Lung (tissue), 12 donors: ENCODE results near the gene TGM2. TPM values are rescaled to one million over a fixed set of nuclear protein-coding genes. Genes with fewer than 3 reads are reported as not detected.

ENCODE experiments used
- ATAC-seq: fragments of 200-7000 bp; cut with Tn5 transposase; one replicate; pipeline ENCODE4 v1.9.1; 2020; ENCODE audit warnings: moderate number of reproducible peaks; ENCODE audit not compliant: insufficient read depth, low FRiP score
- DNase-seq, 3 donors: peaks; one replicate each; pipeline ENCODE4 v3.0.0-alpha.2; 2013 to 2017
- H3K27ac ChIP-seq, 2 donors: one replicate each; pipeline ENCODE4 v1.5.1; 2013; ENCODE audit warnings: mild to moderate bottlenecking in 2 of 2, moderate library complexity in 2 of 2, control low read depth in 1 of 2, inconsistent platforms in 1 of 2, low read depth in 1 of 2, low read length in 1 of 2
- H3K27me3 ChIP-seq, 3 donors: one replicate each; pipeline ENCODE4 v1.5.1; 2013; ENCODE audit warnings: low read length in 2 of 3; ENCODE audit not compliant: control insufficient read depth in 3 of 3, insufficient read depth in 3 of 3
- H3K36me3 ChIP-seq, 4 donors: one replicate each; pipeline ENCODE4 v1.5.1; 2013; ENCODE audit warnings: low read length in 4 of 4, mild to moderate bottlenecking in 1 of 4, moderate library complexity in 1 of 4; ENCODE audit not compliant: control insufficient read depth in 4 of 4, insufficient read depth in 4 of 4
- H3K4me1 ChIP-seq, 5 donors: one replicate each; pipeline ENCODE4 v1.5.1; 2013; ENCODE audit warnings: low read length in 5 of 5, mild to moderate bottlenecking in 2 of 5, moderate library complexity in 1 of 5; ENCODE audit not compliant: control insufficient read depth in 5 of 5, insufficient read depth in 5 of 5
- H3K4me3 ChIP-seq: one replicate; pipeline ENCODE4 v1.5.1; 2013; ENCODE audit warnings: mild to moderate bottlenecking, control low read depth, moderate library complexity
- H3K9ac ChIP-seq, 2 donors: one replicate each; pipeline ENCODE4 v1.5.1; 2013; ENCODE audit warnings: low read length in 2 of 2, control low read depth in 1 of 2; ENCODE audit not compliant: insufficient read depth in 1 of 2
- H3K9me3 ChIP-seq, 4 donors: one replicate each; pipeline ENCODE4 v1.5.1; 2013; ENCODE audit warnings: low read length in 3 of 4, mild to moderate bottlenecking in 1 of 4, moderate library complexity in 1 of 4; ENCODE audit not compliant: control insufficient read depth in 4 of 4, insufficient read depth in 3 of 4
- WGBS, 2 donors: extraction: QIAGEN DNeasy Blood & Tissue Kit; methylation state at CpG; one replicate each; pipeline ENCODE4 v1.1.7; 2013; 5-methylcytosine and 5-hydroxymethylcytosine counted together
- polyA plus RNA-seq, 2 donors: library from polyadenylated mRNA; stranded (reverse); fragments of 200-250 nt; gene quantifications; one replicate each; pipeline ENCODE4 v1.2.1, GENCODE V29; 2013
- total RNA-seq, 2 donors: library from RNA; depleted of rRNA in 1 of 2; stranded (reverse); fragments of >200 nt in 1 of 2; gene quantifications; one replicate each; pipeline ENCODE4 v1.2.1, GENCODE V29; 2014 to 2021
- TF ChIP-seq, protein P1 (sequence below): IDR thresholded peaks from 2 replicates; pipeline ENCODE4 v1.5.1; 2012; ENCODE audit warnings: mild to moderate bottlenecking; ENCODE audit errors: control extremely low read depth, extremely low read depth
- donor health status: control.
- donor health status: control.
- donor health status: Bipolar disorder and iron deficiency.
- donor health status: healthy.
- donor health status: DM: yes; HTN: yes; CAD: no.

TGM2 gene
- total and polyA plus RNA-seq, 4 donors, result 85.0 to 476 (median 325) TPM

GRCh38 chr20:38159566-38159956, 5.5 kb downstream of the TGM2 start:
- H3K9ac ChIP-seq, result peak overlapping the region in 1 of 2 donors; percentile 8
- ATAC-seq (no peak), DNase-seq (no peak)
- H3K27me3 ChIP-seq, result no peaks in the 10 kb centered on the region
- 81 to 83% methylated on average over 5 of the region's 5 CpGs for whole genome bisulfite sequencing, 2 donors
- H3K4me3 ChIP-seq, result no peak overlapping the region
- H3K9me3 ChIP-seq, result no peaks in the 10 kb centered on the region
- peaks cover 9 to 49% (median 18%) of the 10 kb centered on the region in 5 donors for H3K4me1 ChIP-seq
- TF ChIP-seq, protein P1, sequence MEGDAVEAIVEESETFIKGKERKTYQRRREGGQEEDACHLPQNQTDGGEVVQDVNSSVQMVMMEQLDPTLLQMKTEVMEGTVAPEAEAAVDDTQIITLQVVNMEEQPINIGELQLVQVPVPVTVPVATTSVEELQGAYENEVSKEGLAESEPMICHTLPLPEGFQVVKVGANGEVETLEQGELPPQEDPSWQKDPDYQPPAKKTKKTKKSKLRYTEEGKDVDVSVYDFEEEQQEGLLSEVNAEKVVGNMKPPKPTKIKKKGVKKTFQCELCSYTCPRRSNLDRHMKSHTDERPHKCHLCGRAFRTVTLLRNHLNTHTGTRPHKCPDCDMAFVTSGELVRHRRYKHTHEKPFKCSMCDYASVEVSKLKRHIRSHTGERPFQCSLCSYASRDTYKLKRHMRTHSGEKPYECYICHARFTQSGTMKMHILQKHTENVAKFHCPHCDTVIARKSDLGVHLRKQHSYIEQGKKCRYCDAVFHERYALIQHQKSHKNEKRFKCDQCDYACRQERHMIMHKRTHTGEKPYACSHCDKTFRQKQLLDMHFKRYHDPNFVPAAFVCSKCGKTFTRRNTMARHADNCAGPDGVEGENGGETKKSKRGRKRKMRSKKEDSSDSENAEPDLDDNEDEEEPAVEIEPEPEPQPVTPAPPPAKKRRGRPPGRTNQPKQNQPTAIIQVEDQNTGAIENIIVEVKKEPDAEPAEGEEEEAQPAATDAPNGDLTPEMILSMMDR, result no peak
- H3K27ac ChIP-seq, result peak overlapping the region; percentile 41 to 89
- H3K36me3 ChIP-seq, result peaks cover 0 to 20% (median 9%) of the 10 kb centered on the region in 4 donors

DNA sequence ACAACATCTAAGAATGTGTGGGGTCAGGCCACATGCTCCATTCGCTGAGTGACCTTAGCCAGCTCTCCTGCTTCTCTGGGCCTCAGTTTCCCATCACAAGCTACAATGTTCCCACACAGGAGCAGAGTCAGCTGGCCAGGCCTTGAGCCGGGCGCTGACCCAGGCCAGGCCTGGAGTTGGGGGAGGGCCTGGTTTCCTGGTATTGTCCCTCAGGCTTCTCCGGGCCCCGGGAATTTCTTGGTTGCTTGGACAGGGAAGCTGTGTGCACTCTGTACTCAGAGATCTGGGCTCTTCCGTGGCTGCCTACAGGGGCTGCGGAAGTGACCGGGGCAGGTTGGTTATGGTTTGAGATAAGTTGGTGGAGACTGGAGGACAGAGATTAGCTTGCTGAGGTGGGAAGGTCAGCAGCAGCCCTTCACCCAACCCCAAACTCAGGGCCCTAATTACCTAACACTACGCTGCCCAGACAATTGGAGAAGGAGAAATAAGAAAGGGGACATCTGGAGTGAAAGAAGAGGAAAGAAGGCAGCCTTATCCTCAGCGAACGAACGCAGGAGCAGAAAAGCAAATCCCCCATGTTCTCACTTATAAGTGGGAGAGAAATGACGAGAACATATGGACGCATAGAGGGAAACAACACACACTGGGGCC, 6.2 kb downstream of the TGM2 start:
- 52 to 74% methylated on average over 14 of the region's 14 CpGs for WGBS, 2 donors
- Histone ChIP-seq H3K9me3 (no peaks in the 10 kb centered on the region), H3K4me1 (peaks cover 9 to 41% (median 22%) of the 10 kb centered on the region in 5 donors), H3K4me3 (no peak overlapping the region), H3K9ac (peak overlapping the region in 1 of 2 donors; percentile 8), H3K27ac (peak overlapping the region; percentile 76 to 89), H3K27me3 (no peaks in the 10 kb centered on the region), H3K36me3 (peaks cover 0 to 20% (median 9%) of the 10 kb centered on the region in 4 donors)
- ATAC-seq (no peak), DNase-seq (peak; percentile 55 to 69 (median 63))
- TF ChIP-seq, protein P1, result no peak

DNA sequence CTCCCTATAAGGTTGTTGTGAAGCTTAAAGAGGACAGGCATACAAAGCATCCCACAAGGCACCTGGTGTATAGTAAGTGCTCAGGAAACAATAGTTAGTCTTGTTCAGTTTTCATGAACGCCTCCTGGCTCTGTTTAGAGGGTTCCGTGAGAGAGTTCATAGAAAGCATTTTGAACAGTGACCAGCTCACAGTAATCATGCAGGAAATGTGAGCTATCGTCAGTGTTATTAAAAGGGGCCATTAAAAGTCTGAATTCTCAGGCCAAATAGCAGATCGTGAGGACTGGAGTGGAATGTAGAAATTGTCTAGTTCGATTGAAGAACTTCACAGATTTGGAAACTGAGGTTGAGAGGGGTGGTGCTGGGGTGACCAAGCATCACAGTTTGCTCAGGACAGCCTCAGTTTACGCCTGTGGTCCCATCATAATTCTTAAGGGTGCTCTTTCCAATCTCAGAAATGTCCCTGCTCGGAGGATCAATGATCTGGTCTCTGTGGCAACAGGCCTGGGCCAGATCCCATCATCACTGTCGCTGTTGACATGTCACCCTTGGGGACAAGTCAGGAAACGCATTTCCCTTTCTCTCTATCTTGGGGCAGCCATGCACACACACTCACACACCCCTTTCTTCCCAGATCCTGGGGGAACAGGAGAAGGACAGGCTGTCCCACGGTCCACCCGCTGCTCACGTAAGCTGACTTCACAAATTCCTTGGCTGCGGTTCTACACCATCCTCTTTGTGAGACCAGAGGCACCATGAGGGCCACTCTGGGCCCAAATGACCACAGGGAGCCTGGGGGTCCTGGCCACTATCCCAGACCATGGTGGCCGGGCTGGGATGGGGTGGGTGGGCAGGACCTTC, 7.2 kb downstream of the TGM2 start:
- no peak for ATAC-seq
- 66 to 74% methylated on average over 14 of the region's 14 CpGs for WGBS, 2 donors
- Histone ChIP-seq H3K27ac (peak overlapping the region; percentile 76 to 89), H3K27me3 (no peaks in the 10 kb centered on the region), H3K9me3 (no peaks in the 10 kb centered on the region), H3K9ac (no peak overlapping the region), H3K4me1 (peaks cover 13 to 40% (median 25%) of the 10 kb centered on the region in 5 donors), H3K4me3 (no peak overlapping the region), H3K36me3 (peaks cover 0 to 20% (median 9%) of the 10 kb centered on the region in 4 donors)
- no peak for DNase-seq
- TF ChIP-seq, protein P1, result no peak
